Naive thymus-derived CD4-positive, alpha-beta T cell (primary cell): ENCODE data around the gene AGTR1. TPM values are rescaled to one million over a fixed set of nuclear protein-coding genes. Genes with fewer than 3 reads are reported as not detected.

ENCODE experiments used
- ATAC-seq: fragments of 150-1000 bp; cut with Tn5 transposase; 2 replicates; pipeline ENCODE4 v1.10.0; 2021; ENCODE audit warnings: mild to moderate bottlenecking, moderate library complexity
- CTCF ChIA-PET: fragments of 350-600 bp; sonication (Branson Sonifier 250); formaldehyde crosslinking; loops from one replicate; lab custom pipeline; 2021; ENCODE audit warnings: antibody characterized with exemption; lab: Charles Lee
- POLR2A ChIA-PET: fragments of 350-600 bp; sonication (Branson Sonifier 250); formaldehyde crosslinking; loops from one replicate; lab custom pipeline; 2021; ENCODE audit warnings: antibody characterized with exemption, inconsistent platforms; lab: Charles Lee
- DNase-seq, 9 donors: peaks; one replicate each; pipeline versions ENCODE4 v3.0.0 to v3.0.0-alpha.2; 2020 to 2022; ENCODE audit warnings: mixed read lengths in 1 of 9
- H3K27ac ChIP-seq: one replicate; pipeline ENCODE4 v1.7.0; 2013; ENCODE audit warnings: mild to moderate bottlenecking, low read depth, low read length, moderate library complexity
- H3K27me3 ChIP-seq, 2 donors: one replicate each; pipeline ENCODE4 v1.7.0; 2013; ENCODE audit warnings: low read length in 2 of 2, mild to moderate bottlenecking in 2 of 2, moderate library complexity in 2 of 2; ENCODE audit not compliant: control insufficient read depth in 2 of 2, insufficient read depth in 2 of 2
- H3K36me3 ChIP-seq, 3 experiments: 1 replicate in 2 of 3; 2 replicates in 1 of 3; pipeline ENCODE4 v1.7.0; 2013; ENCODE audit warnings: low read length in 3 of 3, mild to moderate bottlenecking in 3 of 3, moderate library complexity in 1 of 3; ENCODE audit not compliant: insufficient read depth in 3 of 3, control insufficient read depth in 2 of 3
- H3K4me1 ChIP-seq, 2 donors: one replicate each; pipeline ENCODE4 v1.7.0; 2013; ENCODE audit warnings: low read length in 2 of 2, mild to moderate bottlenecking in 2 of 2, moderate library complexity in 1 of 2; ENCODE audit not compliant: control insufficient read depth in 2 of 2, insufficient read depth in 2 of 2
- H3K4me3 ChIP-seq: 2 replicates; pipeline ENCODE4 v1.7.0; 2013; ENCODE audit warnings: mild to moderate bottlenecking, low read length
- H3K9me3 ChIP-seq, 3 experiments: 1 replicate in 2 of 3; 2 replicates in 1 of 3; pipeline ENCODE4 v1.7.0; 2013; ENCODE audit warnings: low read length in 3 of 3; ENCODE audit not compliant: control insufficient read depth in 2 of 3
- H3K27ac Mint-ChIP-seq, 9 donors: one replicate each; pipeline ENCODE4 v1.8.0; 2020 to 2022; ENCODE audit warnings: mixed read lengths in 9 of 9, mild to moderate bottlenecking in 8 of 9, moderate library complexity in 5 of 9, inconsistent platforms in 2 of 9
- H3K27me3 Mint-ChIP-seq, 5 donors: one replicate each; pipeline ENCODE4 v1.8.0; 2021 to 2022; ENCODE audit warnings: mixed read lengths in 5 of 5, mild to moderate bottlenecking in 1 of 5
- H3K36me3 Mint-ChIP-seq, 5 donors: one replicate each; pipeline ENCODE4 v1.8.0; 2020 to 2022; ENCODE audit warnings: mixed read lengths in 5 of 5, mild to moderate bottlenecking in 3 of 5, inconsistent platforms in 1 of 5
- H3K4me1 Mint-ChIP-seq, 7 donors: one replicate each; pipeline ENCODE4 v1.8.0; 2020 to 2022; ENCODE audit warnings: mixed read lengths in 7 of 7, mild to moderate bottlenecking in 3 of 7, inconsistent platforms in 1 of 7
- H3K4me3 Mint-ChIP-seq, 10 donors: one replicate each; pipeline ENCODE4 v1.8.0; 2020 to 2022; ENCODE audit warnings: mild to moderate bottlenecking in 10 of 10, mixed read lengths in 10 of 10, moderate library complexity in 6 of 10, inconsistent platforms in 2 of 10
- H3K9me3 Mint-ChIP-seq, 11 donors: one replicate each; pipeline ENCODE4 v1.8.0; 2020 to 2022; ENCODE audit warnings: mixed read lengths in 11 of 11, mild to moderate bottlenecking in 4 of 11, inconsistent platforms in 1 of 11, moderate library complexity in 1 of 11
- intact Hi-C, 2 donors: fragments of 100-400 bp; cut with micrococcal nuclease; formaldehyde crosslinking; loops; one replicate each; pipeline ENCODE4 v1.15.1; 2023
- polyA plus RNA-seq, 2 donors: library from polyadenylated mRNA; unstranded; fragments of 300-500 nt; fragmentation: Illumina TruSeq; gene quantifications; one replicate each; pipeline ENCODE4 v1.2.3, GENCODE V29; 2021
- total RNA-seq, 6 experiments: library from RNA in 5 of 6; stranded (reverse) in 5 of 6; gene quantifications; 1 replicate in 5 of 6; 2 replicates in 1 of 6; pipeline ENCODE4 v1.2.3 and lab custom pipeline; 2021 to 2026

The AGTR1 gene
- total and polyA plus RNA-seq, 7 experiments from 2014 or later, result not detected

GRCh38 chr3:148763156-148763680, 65.5 kb downstream of the AGTR1 start:
- intact Hi-C loops, result no loop called here
- H3K27ac Mint-ChIP-seq, result no peak overlapping the region
- ChIA-PET POLR2A (no interaction called here), CTCF (no interaction called here)
- no peak overlapping the region for H3K4me3 Mint-ChIP-seq
- no peaks in the 10 kb centered on the region for H3K4me1 Mint-ChIP-seq
- H3K9me3 Mint-ChIP-seq, result peaks cover 0 to 7% (median 2%) of the 10 kb centered on the region in 11 donors
- no peaks in the 10 kb centered on the region for H3K36me3 ChIP-seq
- DNase-seq (no peak), ATAC-seq (no peak)
- H3K9me3 ChIP-seq, result no peaks in the 10 kb centered on the region
- no peaks in the 10 kb centered on the region for H3K27me3 ChIP-seq
- H3K27me3 Mint-ChIP-seq, result peaks cover 0 to 7% (median 6%) of the 10 kb centered on the region in 5 donors
- no peak overlapping the region for H3K27ac ChIP-seq
- no peak overlapping the region for H3K4me3 ChIP-seq
- H3K4me1 ChIP-seq, result no peaks in the 10 kb centered on the region
- H3K36me3 Mint-ChIP-seq, result no peaks in the 10 kb centered on the region

GRCh38 chr3:148763986-148764935, 66.6 kb downstream of the AGTR1 start:
- H3K27ac ChIP-seq, result no peak overlapping the region
- Mint-ChIP-seq H3K4me3 (no peak overlapping the region), H3K4me1 (no peaks in the 10 kb centered on the region), H3K36me3 (no peaks in the 10 kb centered on the region), H3K27me3 (peaks cover 0 to 7% (median 6%) of the 10 kb centered on the region in 5 donors), H3K9me3 (peaks cover 0 to 17% (median 5%) of the 10 kb centered on the region in 11 donors), H3K27ac (no peak overlapping the region)
- ATAC-seq (no peak), DNase-seq (no peak)
- H3K4me1 ChIP-seq, result no peaks in the 10 kb centered on the region
- no peaks in the 10 kb centered on the region for H3K9me3 ChIP-seq
- H3K4me3 ChIP-seq, result no peak overlapping the region
- intact Hi-C loops, result no loop called here
- no peaks in the 10 kb centered on the region for H3K27me3 ChIP-seq
- CTCF ChIA-PET, result no interaction called here
- no peaks in the 10 kb centered on the region for H3K36me3 ChIP-seq
- POLR2A ChIA-PET, result no interaction called here

- POLR2A ChIA-PET, result no interaction called here
- ATAC-seq (no peak), DNase-seq (no peak)
- Histone ChIP-seq H3K36me3 (no peaks in the 10 kb centered on the region), H3K27ac (no peak overlapping the region), H3K27me3 (no peaks in the 10 kb centered on the region), H3K4me3 (no peak overlapping the region), H3K4me1 (no peaks in the 10 kb centered on the region), H3K9me3 (no peaks in the 10 kb centered on the region)
- intact Hi-C loops, result no loop called here
- peaks cover 0 to 6% (median 0%) of the 10 kb centered on the region in 5 donors for H3K27me3 Mint-ChIP-seq
- H3K36me3 Mint-ChIP-seq, result no peaks in the 10 kb centered on the region
- CTCF ChIA-PET, result no interaction called here
- H3K27ac Mint-ChIP-seq, result no peak overlapping the region
- H3K4me1 Mint-ChIP-seq, result no peaks in the 10 kb centered on the region
- peaks cover 0 to 37% (median 11%) of the 10 kb centered on the region in 11 donors for H3K9me3 Mint-ChIP-seq
- H3K4me3 Mint-ChIP-seq, result no peak overlapping the region
Measured at GRCh38 chr3:148772361-148772760, 74.7 kb downstream of the AGTR1 start.

GRCh38 chr3:148772835-148773234, 75.1 kb downstream of the AGTR1 start:
- ATAC-seq (no peak), DNase-seq (no peak)
- no peaks in the 10 kb centered on the region for H3K36me3 Mint-ChIP-seq
- no peak overlapping the region for H3K4me3 Mint-ChIP-seq
- Histone ChIP-seq H3K9me3 (no peaks in the 10 kb centered on the region), H3K27ac (no peak overlapping the region), H3K4me3 (no peak overlapping the region), H3K4me1 (no peaks in the 10 kb centered on the region), H3K27me3 (no peaks in the 10 kb centered on the region), H3K36me3 (no peaks in the 10 kb centered on the region)
- no peak overlapping the region for H3K27ac Mint-ChIP-seq
- no peaks in the 10 kb centered on the region for H3K4me1 Mint-ChIP-seq
- CTCF ChIA-PET, result no interaction called here
- POLR2A ChIA-PET, result no interaction called here
- intact Hi-C loops, result no loop called here
- H3K9me3 Mint-ChIP-seq, result peaks cover 0 to 35% (median 11%) of the 10 kb centered on the region in 11 donors
- H3K27me3 Mint-ChIP-seq, result peaks cover 0 to 6% (median 0%) of the 10 kb centered on the region in 5 donors

- intact Hi-C loops, result no loop called here
- ATAC-seq (no peak), DNase-seq (no peak)
- no peaks in the 10 kb centered on the region for H3K9me3 ChIP-seq
- H3K4me3 ChIP-seq, result no peak overlapping the region
- Mint-ChIP-seq H3K4me1 (no peaks in the 10 kb centered on the region), H3K36me3 (no peaks in the 10 kb centered on the region), H3K4me3 (no peak overlapping the region), H3K27ac (no peak overlapping the region), H3K27me3 (peaks cover 0 to 6% (median 0%) of the 10 kb centered on the region in 5 donors), H3K9me3 (peaks cover 0 to 30% (median 11%) of the 10 kb centered on the region in 11 donors)
- CTCF ChIA-PET, result no interaction called here
- no peaks in the 10 kb centered on the region for H3K4me1 ChIP-seq
- no peak overlapping the region for H3K27ac ChIP-seq
- POLR2A ChIA-PET, result no interaction called here
- no peaks in the 10 kb centered on the region for H3K36me3 ChIP-seq
- no peaks in the 10 kb centered on the region for H3K27me3 ChIP-seq
Measured at GRCh38 chr3:148773805-148774204, 76.1 kb downstream of the AGTR1 start.

- ChIA-PET POLR2A (no interaction called here), CTCF (no interaction called here)
- peak; percentile 45 for ATAC-seq
Measured at GRCh38 chr3:148778926-148779325, 81.2 kb downstream of the AGTR1 start.

More at GRCh38 chr3:148778926-148779325, 81.2 kb downstream of the AGTR1 start:
- intact Hi-C loops, result no loop called here
- no peaks in the 10 kb centered on the region for H3K36me3 Mint-ChIP-seq
- peaks cover 0 to 6% (median 0%) of the 10 kb centered on the region in 5 donors for H3K27me3 Mint-ChIP-seq
- H3K4me3 Mint-ChIP-seq, result no peak overlapping the region
- no peak overlapping the region for H3K27ac Mint-ChIP-seq
- peaks cover 0 to 11% (median 1%) of the 10 kb centered on the region in 11 donors for H3K9me3 Mint-ChIP-seq
- no peaks in the 10 kb centered on the region for H3K36me3 ChIP-seq
- H3K27ac ChIP-seq, result no peak overlapping the region
- no peak overlapping the region for H3K4me3 ChIP-seq
- H3K4me1 ChIP-seq, result no peaks in the 10 kb centered on the region
- no peaks in the 10 kb centered on the region for H3K27me3 ChIP-seq
- no peaks in the 10 kb centered on the region for H3K4me1 Mint-ChIP-seq
- no peaks in the 10 kb centered on the region for H3K9me3 ChIP-seq
- no peak for DNase-seq
